Measurements from ENCODE around the gene NSUN5. TPM values are rescaled to one million over a fixed set of nuclear protein-coding genes. Genes with fewer than 3 reads are reported as not detected.

Gene NSUN5
- total RNA-seq (2022) = 42.2 and 52.9 TPM in 2 replicates
- Bru-seq, nascent RNA = percentile 74 among the genes with signal in this experiment
- percentile 79 among the genes with signal in this experiment for BruChase-seq, experiment 1, labeled RNA remaining after a 6-hour chase
- percentile 76 among the genes with signal in this experiment for BruChase-seq, experiment 2, labeled RNA remaining after a 2-hour chase
- long read RNA-seq, transcript NSUN5-204 (10 exons, 1,663 nt) = major isoform, 107 of 137 reads
- long read RNA-seq, partial matches to known transcripts = 8 of 137 reads
- long read RNA-seq, other reads (novel, unspliced or antisense) = 15 of 137 reads

GRCh38 chr7:73308665-73309214 is at the start of gene NSUN5:
Gene NSUN5 (minus strand): TSS chr7:73308826. CDS start chr7:73308790, 36 bp downstream.
- peaks cover 20% of the 10 kb centered on the region for H3K4me1 Mint-ChIP-seq (ENCODE audit: insufficient read depth, unreplicated experiment)
- H3K27me3 Mint-ChIP-seq (ENCODE audit: insufficient read depth, unreplicated experiment) = no peaks in the 10 kb centered on the region
- H3K9me3 Mint-ChIP-seq (ENCODE audit: unreplicated experiment) = no peaks in the 10 kb centered on the region
- intact Hi-C loops (cut with micrococcal nuclease) = no loop called here
- peak within 1 kb of the TSS; percentile 95 for H3K4me3 Mint-ChIP-seq (ENCODE audit: unreplicated experiment)
- BruUV-seq (replicated peaks) = no TSS peak
- POLR2A ChIA-PET = no interaction called here
- TF ChIP-seq CTCF (IDR thresholded peaks at IDR 0.05; ENCODE audit: unreplicated experiment) = no peak
- CTCF ChIA-PET = no interaction called here
- peak; percentile 79 for DNase-seq (ENCODE audit: unreplicated experiment)
- peaks cover 30% of the 10 kb centered on the region for H3K36me3 Mint-ChIP-seq (ENCODE audit: insufficient read depth, unreplicated experiment)
- H3K27ac Mint-ChIP-seq (ENCODE audit: low read depth, unreplicated experiment) = peak within 1 kb of the TSS; percentile 87

GRCh38 chr7:73356159-73356558 is 47.5 kb upstream of the NSUN5 start:
- intact Hi-C loops (cut with micrococcal nuclease) = no loop called here
- no peak for DNase-seq (ENCODE audit: unreplicated experiment)
- no peaks in the 10 kb centered on the region for H3K4me1 Mint-ChIP-seq (ENCODE audit: insufficient read depth, unreplicated experiment)
- H3K36me3 Mint-ChIP-seq (ENCODE audit: insufficient read depth, unreplicated experiment) = peaks cover 4% of the 10 kb centered on the region
- no peak overlapping the region for H3K27ac Mint-ChIP-seq (ENCODE audit: low read depth, unreplicated experiment)
- POLR2A ChIA-PET = no interaction called here
- H3K4me3 Mint-ChIP-seq (ENCODE audit: unreplicated experiment) = no peak overlapping the region
- no peak for TF ChIP-seq CTCF (IDR thresholded peaks at IDR 0.05; ENCODE audit: unreplicated experiment)
- no TSS peak for BruUV-seq (replicated peaks)
- peaks cover 9% of the 10 kb centered on the region for H3K9me3 Mint-ChIP-seq (ENCODE audit: unreplicated experiment)
- CTCF ChIA-PET = no interaction called here
- H3K27me3 Mint-ChIP-seq (ENCODE audit: insufficient read depth, unreplicated experiment) = no peaks in the 10 kb centered on the region

GRCh38 chr7:73354821-73355220 is 46.2 kb upstream of the NSUN5 start:
- ChIA-PET POLR2A (no interaction called here), CTCF (no interaction called here)
- peaks cover 9% of the 10 kb centered on the region for H3K9me3 Mint-ChIP-seq (ENCODE audit: unreplicated experiment)
- no peaks in the 10 kb centered on the region for H3K27me3 Mint-ChIP-seq (ENCODE audit: insufficient read depth, unreplicated experiment)
- peaks cover 4% of the 10 kb centered on the region for H3K36me3 Mint-ChIP-seq (ENCODE audit: insufficient read depth, unreplicated experiment)
- no peak overlapping the region for H3K4me3 Mint-ChIP-seq (ENCODE audit: unreplicated experiment)
- no peaks in the 10 kb centered on the region for H3K4me1 Mint-ChIP-seq (ENCODE audit: insufficient read depth, unreplicated experiment)
- no peak overlapping the region for H3K27ac Mint-ChIP-seq (ENCODE audit: low read depth, unreplicated experiment)
- DNase-seq (ENCODE audit: unreplicated experiment) = no peak
- intact Hi-C loops (cut with micrococcal nuclease) = no loop called here
- no TSS peak for BruUV-seq (replicated peaks)
- TF ChIP-seq CTCF (IDR thresholded peaks at IDR 0.05; ENCODE audit: unreplicated experiment) = no peak

GRCh38 chr7:73354196-73354595 is 45.6 kb upstream of the NSUN5 start:
- DNase-seq (ENCODE audit: unreplicated experiment) = no peak
- no TSS peak for BruUV-seq (replicated peaks)
- CTCF ChIA-PET = interaction anchor here (0.7 kb wide), 1 partner anchor 1405 kb away, joined by 3 read pairs; no protein-coding TSS in a partner anchor
- Mint-ChIP-seq H3K9me3 (ENCODE audit: unreplicated experiment) (peaks cover 9% of the 10 kb centered on the region), H3K36me3 (ENCODE audit: insufficient read depth, unreplicated experiment) (peaks cover 4% of the 10 kb centered on the region), H3K4me3 (ENCODE audit: unreplicated experiment) (no peak overlapping the region), H3K27ac (ENCODE audit: low read depth, unreplicated experiment) (no peak overlapping the region), H3K27me3 (ENCODE audit: insufficient read depth, unreplicated experiment) (no peaks in the 10 kb centered on the region), H3K4me1 (ENCODE audit: insufficient read depth, unreplicated experiment) (no peaks in the 10 kb centered on the region)
- POLR2A ChIA-PET = no interaction called here
- intact Hi-C loops (cut with micrococcal nuclease) = no loop called here
- TF ChIP-seq CTCF (IDR thresholded peaks at IDR 0.05; ENCODE audit: unreplicated experiment) = no peak
